Trophoblast cell (in vitro differentiated cells and primary cell): ENCODE data around the gene LONP1.

Experiments
- DNase-seq, 2 donors: peaks; one replicate each; pipeline ENCODE4 v3.0.0-alpha.2; 2016
- H2AFZ ChIP-seq: 2 replicates; pipeline ENCODE4 v1.6.1; 2013; ENCODE audit warnings: low read length, moderate library complexity, mild to moderate bottlenecking; ENCODE audit not compliant: insufficient read depth, poor library complexity
- H2AK5ac ChIP-seq: 2 replicates; pipeline ENCODE4 v1.6.1; 2013; ENCODE audit warnings: mild to moderate bottlenecking, low read length
- H2BK120ac ChIP-seq: 2 replicates; pipeline ENCODE4 v1.6.1; 2013; ENCODE audit warnings: low read length, mild to moderate bottlenecking, moderate library complexity; ENCODE audit not compliant: insufficient read depth, poor library complexity
- H2BK12ac ChIP-seq: 2 replicates; pipeline ENCODE4 v1.6.1; 2013; ENCODE audit warnings: mild to moderate bottlenecking, low read length, moderate library complexity
- H2BK5ac ChIP-seq: 2 replicates; pipeline ENCODE4 v1.6.1; 2013; ENCODE audit warnings: low read length, low read depth, moderate library complexity, mild to moderate bottlenecking; ENCODE audit not compliant: poor library complexity
- H3K14ac ChIP-seq: 2 replicates; pipeline ENCODE4 v1.6.1; 2013; ENCODE audit warnings: mild to moderate bottlenecking, low read length
- H3K18ac ChIP-seq: 2 replicates; pipeline ENCODE4 v1.6.1; 2013; ENCODE audit warnings: mild to moderate bottlenecking, low read length
- H3K23ac ChIP-seq: 2 replicates; pipeline ENCODE4 v1.6.1; 2013; ENCODE audit warnings: low read length
- H3K27ac ChIP-seq: 2 replicates; pipeline ENCODE4 v1.5.1; 2013; ENCODE audit warnings: low read depth, mild to moderate bottlenecking, inconsistent platforms, low read length, moderate library complexity
- H3K27me3 ChIP-seq: 2 replicates; pipeline ENCODE4 v1.6.1; 2013; ENCODE audit warnings: inconsistent platforms, mild to moderate bottlenecking, low read length, moderate library complexity; ENCODE audit not compliant: insufficient read depth
- H3K36me3 ChIP-seq, 2 experiments: 1 replicate in 1 of 2; 2 replicates in 1 of 2; pipeline ENCODE4 v1.6.1; 2013; ENCODE audit warnings: low read length in 2 of 2, mild to moderate bottlenecking in 2 of 2, moderate library complexity in 1 of 2; ENCODE audit not compliant: insufficient read depth in 2 of 2, control insufficient read depth in 1 of 2
- H3K4ac ChIP-seq: 2 replicates; pipeline ENCODE4 v1.6.1; 2013; ENCODE audit warnings: low read depth, mild to moderate bottlenecking, low read length, moderate library complexity
- H3K4me1 ChIP-seq, 2 experiments: 1 replicate in 1 of 2; 2 replicates in 1 of 2; pipeline ENCODE4 v1.6.1; 2013; ENCODE audit warnings: low read length in 2 of 2, mild to moderate bottlenecking in 2 of 2, moderate library complexity in 1 of 2; ENCODE audit not compliant: insufficient read depth in 2 of 2, control insufficient read depth in 1 of 2
- H3K4me2 ChIP-seq: 2 replicates; pipeline ENCODE4 v1.6.1; 2013; ENCODE audit warnings: inconsistent platforms, mild to moderate bottlenecking, low read length, moderate library complexity
- H3K4me3 ChIP-seq: 2 replicates; pipeline ENCODE4 v1.5.1; 2013; ENCODE audit warnings: mild to moderate bottlenecking, low read depth, low read length, inconsistent platforms
- H3K79me1 ChIP-seq: one replicate; pipeline ENCODE4 v1.6.1; 2013; ENCODE audit warnings: low read length
- H3K79me2 ChIP-seq: 2 replicates; pipeline ENCODE4 v1.6.1; 2013; ENCODE audit warnings: low read length, mild to moderate bottlenecking; ENCODE audit not compliant: control insufficient read depth, insufficient read depth, poor library complexity
- H3K9ac ChIP-seq: 2 replicates; pipeline ENCODE4 v1.6.1; 2013; ENCODE audit warnings: mild to moderate bottlenecking, low read length
- H3K9me3 ChIP-seq: 2 replicates; pipeline ENCODE4 v1.6.1; 2013; ENCODE audit warnings: low read depth, mild to moderate bottlenecking, control low read depth, inconsistent platforms, low read length; ENCODE audit not compliant: insufficient read depth
- H4K12ac ChIP-seq: 2 replicates; pipeline ENCODE4 v1.6.1; 2013; ENCODE audit warnings: low read depth, mild to moderate bottlenecking, low read length, moderate library complexity
- H4K8ac ChIP-seq: 2 replicates; pipeline ENCODE4 v1.6.1; 2013; ENCODE audit warnings: low read depth, mild to moderate bottlenecking, low read length, moderate library complexity
- H4K91ac ChIP-seq: one replicate; pipeline ENCODE4 v1.6.1; 2013; ENCODE audit warnings: low read depth, mild to moderate bottlenecking, low read length, moderate library complexity
- WGBS: extraction: QIAGEN DNeasy Blood & Tissue Kit; methylation state at CpG from one replicate; pipeline ENCODE4 v1.1.7; 2013; ENCODE audit warnings: missing lambda C conversion rate; ENCODE audit not compliant: insufficient read length, insufficient coverage; ENCODE audit errors: extremely low coverage; 5-methylcytosine and 5-hydroxymethylcytosine counted together

Gene LONP1

DNA sequence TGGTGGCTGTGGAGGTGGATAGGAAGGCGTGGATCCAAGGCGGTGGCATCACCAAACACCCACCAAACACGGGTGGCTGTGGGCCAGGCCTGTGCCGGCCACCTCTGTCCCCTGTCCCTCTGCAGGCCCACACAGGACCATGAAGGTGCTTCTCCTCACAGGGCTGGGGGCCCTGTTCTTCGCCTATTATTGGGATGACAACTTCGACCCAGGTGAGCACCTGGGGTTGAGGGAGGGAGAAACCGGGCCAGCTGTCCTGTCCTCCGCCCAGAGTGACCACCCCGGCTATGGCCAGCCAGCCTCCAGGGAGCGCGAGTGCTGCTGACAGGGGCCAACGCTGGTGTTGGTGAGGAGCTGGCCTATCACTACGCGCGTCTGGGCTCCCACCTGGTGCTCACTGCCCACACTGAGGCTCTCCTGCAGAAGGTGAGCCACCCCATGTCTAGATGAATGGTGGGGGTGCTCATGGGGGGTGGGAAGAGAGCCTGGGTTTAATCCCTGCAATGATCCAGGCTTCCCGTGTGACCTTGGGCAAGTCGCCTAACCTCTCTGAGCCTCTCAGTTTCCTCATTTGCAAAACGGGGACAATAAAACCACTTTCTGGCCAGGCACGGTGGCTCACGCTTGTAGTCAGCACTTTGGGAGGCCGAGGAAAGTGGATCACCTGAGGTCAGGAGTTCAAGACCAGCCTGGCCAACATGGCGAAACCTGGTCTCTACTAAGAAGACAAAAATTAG is 35.1 kb downstream of the LONP1 start:
- Histone ChIP-seq H3K27me3 (no peaks in the 10 kb centered on the region), H3K9ac (no peak overlapping the region), H3K18ac (no peak overlapping the region), H3K4me3 (no peak overlapping the region), H3K79me1 (peaks cover 13% of the 10 kb centered on the region), H3K9me3 (no peaks in the 10 kb centered on the region), H4K12ac (no peak overlapping the region), H2BK120ac (no peak overlapping the region), H3K14ac (no peak overlapping the region), H3K27ac (no peak overlapping the region), H2AFZ (no peak overlapping the region), H3K36me3 (no peaks in the 10 kb centered on the region), H3K79me2 (peaks cover 8% of the 10 kb centered on the region), H2AK5ac (no peak overlapping the region), H2BK12ac (no peak overlapping the region), H2BK5ac (no peak overlapping the region), H3K4me2 (no peak overlapping the region), H4K91ac (no peak overlapping the region), H4K8ac (no peak overlapping the region), H3K23ac (no peak overlapping the region), H3K4ac (no peak overlapping the region), H3K4me1 (peaks cover 9 to 20% of the 10 kb centered on the region in 2 experiments)
- DNase-seq: no peak
- no CpG with 5 or more reads among the region's 22 CpGs for WGBS

GRCh38 chr19:5683177-5683886 is 36.6 kb downstream of the LONP1 start:
- Histone ChIP-seq H3K36me3 (peaks cover 1 to 2% of the 10 kb centered on the region in 2 experiments), H3K27me3 (no peaks in the 10 kb centered on the region), H2AFZ (no peak overlapping the region), H2AK5ac (no peak overlapping the region), H3K14ac (no peak overlapping the region), H2BK5ac (no peak overlapping the region), H4K12ac (no peak overlapping the region), H3K18ac (no peak overlapping the region), H3K79me1 (peaks cover 14% of the 10 kb centered on the region), H3K27ac (no peak overlapping the region), H3K4me3 (no peak overlapping the region), H3K4me1 (peaks cover 16 to 24% of the 10 kb centered on the region in 2 experiments), H2BK12ac (no peak overlapping the region), H3K4me2 (no peak overlapping the region), H3K23ac (no peak overlapping the region), H3K9me3 (no peaks in the 10 kb centered on the region), H4K8ac (no peak overlapping the region), H4K91ac (no peak overlapping the region), H3K4ac (no peak overlapping the region), H3K9ac (no peak overlapping the region), H2BK120ac (no peak overlapping the region), H3K79me2 (peaks cover 12% of the 10 kb centered on the region)
- peak in 1 of 2 donors; percentile 64 for DNase-seq
- WGBS: no CpG with 5 or more reads among the region's 10 CpGs

GRCh38 chr19:5682107-5682482 is 37.9 kb downstream of the LONP1 start:
- no peak overlapping the region for H2BK5ac ChIP-seq
- H3K9me3 ChIP-seq: no peaks in the 10 kb centered on the region
- peaks cover 6 to 8% of the 10 kb centered on the region in 2 experiments for H3K36me3 ChIP-seq
- peaks cover 16 to 19% of the 10 kb centered on the region in 2 experiments for H3K4me1 ChIP-seq
- no peak overlapping the region for H3K14ac ChIP-seq
- H3K27me3 ChIP-seq: no peaks in the 10 kb centered on the region
- H3K9ac ChIP-seq: no peak overlapping the region
- no peak overlapping the region for H4K12ac ChIP-seq
- H4K8ac ChIP-seq: no peak overlapping the region
- no peak overlapping the region for H2BK12ac ChIP-seq
- no peak for DNase-seq
- no peak overlapping the region for H3K4me3 ChIP-seq
- no peak overlapping the region for H3K23ac ChIP-seq
- no peak overlapping the region for H3K4ac ChIP-seq
- no peak overlapping the region for H2AK5ac ChIP-seq
- H3K79me2 ChIP-seq: peaks cover 12% of the 10 kb centered on the region
- no peak overlapping the region for H4K91ac ChIP-seq
- H2AFZ ChIP-seq: no peak overlapping the region
- H3K18ac ChIP-seq: no peak overlapping the region
- H3K27ac ChIP-seq: no peak overlapping the region
- H3K4me2 ChIP-seq: no peak overlapping the region
- peaks cover 14% of the 10 kb centered on the region for H3K79me1 ChIP-seq
- no CpG with 5 or more reads among the region's 3 CpGs for WGBS
- no peak overlapping the region for H2BK120ac ChIP-seq

GRCh38 chr19:5681391-5682106 is 38.4 kb downstream of the LONP1 start:
- Histone ChIP-seq H3K27me3 (no peaks in the 10 kb centered on the region), H3K18ac (peak overlapping the region; percentile 94), H2BK120ac (no peak overlapping the region), H3K27ac (no peak overlapping the region), H3K9ac (peak overlapping the region; percentile 82), H3K23ac (no peak overlapping the region), H3K9me3 (no peaks in the 10 kb centered on the region), H3K79me1 (peaks cover 12% of the 10 kb centered on the region), H4K91ac (peak overlapping the region; percentile 85), H4K8ac (peak overlapping the region; percentile 92), H3K4me2 (peak overlapping the region; percentile 88), H3K36me3 (peaks cover 6 to 9% of the 10 kb centered on the region in 2 experiments), H2AFZ (no peak overlapping the region), H3K79me2 (peaks cover 12% of the 10 kb centered on the region), H2BK5ac (no peak overlapping the region), H3K14ac (peak overlapping the region; percentile 52), H3K4ac (no peak overlapping the region), H2AK5ac (no peak overlapping the region), H2BK12ac (no peak overlapping the region), H3K4me1 (peaks cover 16 to 19% of the 10 kb centered on the region in 2 experiments), H3K4me3 (peak overlapping the region; percentile 74), H4K12ac (peak overlapping the region; percentile 91)
- DNase-seq: no peak
- WGBS: 100% methylated on average over 1 of the region's 17 CpGs
